K562 (cell line): ENCODE measurements around the gene PRKG2. TPM values are rescaled to one million over a fixed set of nuclear protein-coding genes. Genes with fewer than 3 reads are reported as not detected.

Experiments
- ATAC-seq: fragments of 200-7000 bp; cut with Tn5 transposase; 3 replicates; pipeline ENCODE4 v1.9.1; 2020; ENCODE audit warnings: moderate library complexity
- BruUV-seq: library from RNA; stranded (reverse); fragments of 400-500 nt; replicated peaks from 2 replicates; lab custom pipeline; 2021; lab: Mats Ljungman, UMichigan
- CTCF ChIA-PET: fragments of 300-600 bp; formaldehyde crosslinking; extraction: SDS; loops from one replicate; lab custom pipeline; 2021; ENCODE audit warnings: low intra/inter-chr PET ratio; lab: Yijun Ruan, JAX
- POLR2A ChIA-PET: fragments of 300-600, 350-650 bp; sonication (Branson Sonifier 250); formaldehyde crosslinking; extraction: SDS; loops from one replicate; lab custom pipeline; 2021; ENCODE audit warnings: antibody characterized with exemption, inconsistent platforms; lab: Yijun Ruan, JAX
- DNase-seq, 4 experiments: peaks; one replicate each; pipeline versions ENCODE4 v3.0.0 to v3.0.0-alpha.2; 2011 to 2018; ENCODE audit warnings: low spot score in 3 of 4, mixed read lengths in 3 of 4; ENCODE audit errors: extremely low read depth in 1 of 4
- FAIRE-seq: peaks from 2 replicates; lab custom pipeline; 2011; peaks lifted over from hg19 to GRCh38; lab: Jason Lieb, UNC
- H2AFZ ChIP-seq: 2 replicates; pipeline ENCODE4 v1.6.0; 2011; ENCODE audit warnings: low read depth, low read length, control low read depth, inconsistent platforms
- H3K27ac ChIP-seq: fragments of 200-600 bp; 3 replicates; pipeline ENCODE4 v1.8.0; 2011; ENCODE audit warnings: low read depth, mild to moderate bottlenecking, control low read depth, inconsistent platforms, low read length, moderate library complexity, mixed read lengths; ENCODE audit errors: extremely low read depth
- H3K27me3 ChIP-seq, 2 experiments: fragments of 300-600 bp in 1 of 2; 2 replicates in 1 of 2; 3 replicates in 1 of 2; pipeline versions ENCODE4 v1.6.0 to v1.8.0; 2011; ENCODE audit warnings: inconsistent platforms in 2 of 2, low read length in 2 of 2, mild to moderate bottlenecking in 1 of 2, mixed read lengths in 1 of 2, moderate library complexity in 1 of 2; ENCODE audit not compliant: control insufficient read depth in 2 of 2, insufficient read depth in 2 of 2
- H3K36me3 ChIP-seq: fragments of 300-600 bp; 3 replicates; pipeline ENCODE4 v1.8.0; 2011; ENCODE audit warnings: mild to moderate bottlenecking, low read length, inconsistent platforms; ENCODE audit not compliant: control insufficient read depth, insufficient read depth
- H3K4me1 ChIP-seq, 2 experiments: fragments of 200-600 bp in 1 of 2; replicated peaks in 1 of 2; 2 replicates in 1 of 2; 3 replicates in 1 of 2; pipeline versions ENCODE4 v1.5.1 to v1.8.0; 2011; ENCODE audit warnings: inconsistent platforms in 2 of 2, low read length in 2 of 2, mild to moderate bottlenecking in 1 of 2, mixed read lengths in 1 of 2, moderate library complexity in 1 of 2; ENCODE audit not compliant: control insufficient read depth in 2 of 2, insufficient read depth in 2 of 2
- H3K4me2 ChIP-seq: 2 replicates; pipeline ENCODE4 v1.6.1; 2011; ENCODE audit warnings: low read length, control low read depth, inconsistent platforms, mixed read lengths; ENCODE audit not compliant: insufficient read depth
- H3K4me3 ChIP-seq: fragments of 200-600 bp; sonication (generic), shearing (Covaris generic); 2 replicates; pipeline ENCODE4 v1.5.1; 2016; ENCODE audit warnings: control low read depth, inconsistent platforms
- H3K79me2 ChIP-seq: fragments of 200-600 bp; 3 replicates; pipeline ENCODE4 v1.8.0; 2011; ENCODE audit warnings: low read length, inconsistent platforms; ENCODE audit not compliant: control insufficient read depth, insufficient read depth
- H3K9ac ChIP-seq, 2 experiments: 2 replicates each; pipeline versions ENCODE4 v1.6.0 to v1.6.1; 2011; ENCODE audit warnings: low read depth in 2 of 2, low read length in 2 of 2, control low read depth in 1 of 2, inconsistent platforms in 1 of 2, mild to moderate bottlenecking in 1 of 2, mixed read lengths in 1 of 2; ENCODE audit not compliant: insufficient read depth in 1 of 2
- H3K9me1 ChIP-seq: one replicate; pipeline ENCODE4 v1.6.0; 2011; ENCODE audit warnings: inconsistent platforms, mild to moderate bottlenecking, low read length, moderate library complexity; ENCODE audit not compliant: control insufficient read depth, insufficient read depth
- H3K9me3 ChIP-seq: replicated peaks from 2 replicates; pipeline ENCODE4 v1.5.1; 2011; ENCODE audit warnings: low read depth, low read length, inconsistent platforms; ENCODE audit not compliant: control insufficient read depth, insufficient read depth
- H4K20me1 ChIP-seq: replicated peaks from 2 replicates; pipeline ENCODE4 v1.6.1; 2011; ENCODE audit warnings: low read length, inconsistent platforms, mixed read lengths; ENCODE audit not compliant: control insufficient read depth, insufficient read depth
- ADNP ChIP-seq: fragments of 200-800 bp; sonication (Bioruptor generic); IDR thresholded peaks from 2 replicates; pipeline ENCODE4 v1.6.1; 2016; ENCODE audit warnings: missing genetic modification characterization, missing compliant biosample characterization
- ETV1 ChIP-seq: fragments of 450-650 bp; conservative IDR thresholded peaks from 2 replicates; pipeline ENCODE4 v1.6.1; 2016; ENCODE audit warnings: missing genetic modification characterization, control low read depth, low read depth, missing compliant biosample characterization
- SAFB ChIP-seq: fragments of 200-400 bp; formaldehyde crosslinking; IDR thresholded peaks from 2 replicates; pipeline ENCODE4 v1.6.1; 2017; ENCODE audit warnings: low read depth, low read length, borderline replicate concordance
- SAFB2 ChIP-seq: fragments of 200-400 bp; formaldehyde crosslinking; IDR thresholded peaks from 2 replicates; pipeline ENCODE4 v1.6.1; 2018; ENCODE audit warnings: borderline replicate concordance, low read length, low read depth, moderate library complexity; ENCODE audit not compliant: severe bottlenecking
- SIN3A ChIP-seq, 2 experiments: fragments of 150-350 bp in 1 of 2; IDR thresholded peaks; 2 replicates each; pipeline ENCODE4 v1.6.1; 2011 to 2016; ENCODE audit warnings: borderline replicate concordance in 2 of 2, low read depth in 2 of 2, low read length in 2 of 2, mild to moderate bottlenecking in 2 of 2, moderate library complexity in 2 of 2; ENCODE audit not compliant: control insufficient read depth in 1 of 2
- TAF9B ChIP-seq: fragments of 450-650 bp; IDR thresholded peaks from 2 replicates; pipeline ENCODE4 v1.6.1; 2018; ENCODE audit warnings: mild to moderate bottlenecking; ENCODE audit not compliant: partially characterized antibody
- TCF7L2 ChIP-seq: fragments of 150-350 bp; IDR thresholded peaks from 2 replicates; pipeline ENCODE4 v1.6.1; 2016; ENCODE audit warnings: low read depth, mild to moderate bottlenecking, low read length, moderate library complexity
- ZC3H11A ChIP-seq: IDR thresholded peaks from 2 replicates; pipeline ENCODE4 v1.6.1; 2012; ENCODE audit warnings: low read depth, low read length, improper control_type of control experiment
- ZNF77 ChIP-seq: fragments of 250-450 bp; sonication (Bioruptor Pico); IDR thresholded peaks from 2 replicates; pipeline ENCODE4 v1.5.0; 2020
- WGBS: fragments of 100-300 bp; shearing (Covaris generic); methylation state at CpG from one replicate; pipeline ENCODE4 v1.1.6; 2016; ENCODE audit warnings: low coverage, mixed read lengths; ENCODE audit not compliant: insufficient coverage; ENCODE audit errors: missing lambda C conversion rate; 5-methylcytosine and 5-hydroxymethylcytosine counted together
- in situ Hi-C: fragments of 300-500 bp; cut with MboI; formaldehyde crosslinking; loops from 4 replicates; pipeline ENCODE4 v1.15.0; 2018; ENCODE audit warnings: inconsistent platforms, mixed read lengths
- intact Hi-C: fragments of 100-400 bp; cut with micrococcal nuclease; formaldehyde crosslinking; loops from 2 replicates; pipeline ENCODE4 v1.14.2; 2022
- polyA plus RNA-seq, 8 experiments: library from polyadenylated mRNA; depleted of rRNA in 4 of 8; stranded (reverse) in 5 of 8; unstranded in 3 of 8; fragments of >200 nt; fragmentation: Nextera tagmentation in 2 of 8; fragmentation: Illumina TruSeq in 1 of 8; extraction: Ambion mirVana in 2 of 8; extraction: Trizol in 1 of 8; gene quantifications; 2 replicates each; pipeline versions ENCODE4 v1.2.1 to v1.2.3, GENCODE V29; 2011 to 2014; ENCODE audit warnings: inconsistent platforms in 1 of 8, missing spikeins in 1 of 8
- total RNA-seq, 7 experiments: library from RNA; depleted of rRNA in 6 of 7; stranded (reverse); fragments of >200 nt in 6 of 7; fragmentation: Illumina TruSeq in 2 of 7; extraction: Trizol in 2 of 7; gene quantifications; 2 replicates each; pipeline versions ENCODE4 v1.2.1 to v1.2.3, GENCODE V29; 2011 to 2021; ENCODE audit warnings: low replicate concordance in 1 of 7
- TF ChIP-seq, protein P1 (sequence below): fragments of 250-450 bp; sonication (Bioruptor Pico); IDR thresholded peaks from 2 replicates; pipeline ENCODE4 v1.4.0; 2020; ENCODE audit warnings: borderline replicate concordance
- TF ChIP-seq, protein P2 (sequence below): IDR thresholded peaks from 2 replicates; pipeline ENCODE4 v1.6.1; 2011; ENCODE audit warnings: borderline replicate concordance, low read depth, mild to moderate bottlenecking, moderate library complexity, low read length; ENCODE audit not compliant: insufficient read depth, poor library complexity, severe bottlenecking
- TF ChIP-seq, protein P3 (sequence below), 3 experiments: fragments of 200-800 bp in 1 of 3; fragments of 250-450 bp in 1 of 3; fragments of 450-650 bp in 1 of 3; sonication (Bioruptor Pico) in 1 of 3; sonication (Bioruptor generic) in 1 of 3; formaldehyde crosslinking in 1 of 3; IDR thresholded peaks; 2 replicates each; pipeline versions ENCODE4 v1.6.1 to v1.8.0; 2016 to 2022; ENCODE audit warnings: mild to moderate bottlenecking in 2 of 3, missing genetic modification characterization in 2 of 3, missing compliant biosample characterization in 1 of 3, moderate library complexity in 1 of 3
- TF ChIP-seq, protein P4 (sequence below): fragments of 450-650 bp; formaldehyde crosslinking; conservative IDR thresholded peaks from 2 replicates; pipeline ENCODE4 v1.4.0; 2022; ENCODE audit warnings: mild to moderate bottlenecking, missing genetic modification characterization

The PRKG2 gene
- total and polyA plus RNA-seq, 9 of the 15 experiments (the other 6 are each of a cell fraction or from before 2014, with no cell fraction given), result 0.01 to 0.68 (median 0.34) TPM

DNA sequence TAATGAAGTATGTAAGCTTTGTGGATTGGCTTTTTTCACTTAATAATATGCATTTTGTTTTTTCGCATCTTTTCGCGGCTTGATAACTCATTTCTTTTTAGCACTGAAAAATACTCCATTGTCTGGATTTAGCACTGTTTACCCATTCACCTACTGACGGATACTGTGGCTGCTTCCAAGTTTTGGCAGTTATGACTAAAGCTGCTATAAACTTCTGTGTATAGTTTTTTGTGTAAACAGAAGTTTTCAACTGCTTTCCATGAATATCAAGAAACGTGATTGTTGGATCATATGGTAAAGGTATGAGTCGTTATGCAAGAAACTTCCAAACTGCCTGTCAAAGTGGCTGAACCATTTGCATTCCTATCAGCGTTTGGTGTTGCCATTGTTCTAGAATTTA lies 96.9 kb downstream of the PRKG2 start:
- H3K27me3 ChIP-seq, result no peaks in the 10 kb centered on the region
- no peak for DNase-seq
- H3K9me1 ChIP-seq, result no peaks in the 10 kb centered on the region
- no peak overlapping the region for H3K9ac ChIP-seq
- no peaks in the 10 kb centered on the region for H3K9me3 ChIP-seq
- no peak for FAIRE-seq
- no peaks in the 10 kb centered on the region for H3K79me2 ChIP-seq
- no peak for ATAC-seq
- 1% methylated on average over 7 of the region's 7 CpGs for WGBS
- intact Hi-C loops (no loop called here), in situ Hi-C loops (no loop called here)
- POLR2A ChIA-PET, result no interaction called here
- H2AFZ ChIP-seq, result no peak overlapping the region
- H3K4me3 ChIP-seq, result no peak overlapping the region
- H3K27ac ChIP-seq, result no peak overlapping the region
- H3K4me1 ChIP-seq, result no peaks in the 10 kb centered on the region
- BruUV-seq, result no TSS peak
- CTCF ChIA-PET, result no interaction called here
- H4K20me1 ChIP-seq, result no peaks in the 10 kb centered on the region
- H3K36me3 ChIP-seq, result no peaks in the 10 kb centered on the region
- H3K4me2 ChIP-seq, result no peak overlapping the region
- no peak for TF ChIP-seq ZC3H11A
- TF ChIP-seq, protein P1, sequence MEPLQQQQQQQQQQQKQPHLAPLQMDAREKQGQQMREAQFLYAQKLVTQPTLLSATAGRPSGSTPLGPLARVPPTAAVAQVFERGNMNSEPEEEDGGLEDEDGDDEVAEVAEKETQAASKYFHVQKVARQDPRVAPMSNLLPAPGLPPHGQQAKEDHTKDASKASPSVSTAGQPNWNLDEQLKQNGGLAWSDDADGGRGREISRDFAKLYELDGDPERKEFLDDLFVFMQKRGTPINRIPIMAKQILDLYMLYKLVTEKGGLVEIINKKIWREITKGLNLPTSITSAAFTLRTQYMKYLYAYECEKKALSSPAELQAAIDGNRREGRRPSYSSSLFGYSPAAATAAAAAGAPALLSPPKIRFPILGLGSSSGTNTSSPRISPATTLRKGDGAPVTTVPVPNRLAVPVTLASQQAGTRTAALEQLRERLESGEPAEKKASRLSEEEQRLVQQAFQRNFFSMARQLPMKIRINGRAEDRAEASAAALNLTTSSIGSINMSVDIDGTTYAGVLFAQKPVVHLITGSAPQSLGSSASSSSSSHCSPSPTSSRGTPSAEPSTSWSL (CRISPR knock-in tag), result no peak
- TF ChIP-seq SAFB2, result no peak
- TF ChIP-seq TCF7L2, result no peak
- TF ChIP-seq, protein P2, sequence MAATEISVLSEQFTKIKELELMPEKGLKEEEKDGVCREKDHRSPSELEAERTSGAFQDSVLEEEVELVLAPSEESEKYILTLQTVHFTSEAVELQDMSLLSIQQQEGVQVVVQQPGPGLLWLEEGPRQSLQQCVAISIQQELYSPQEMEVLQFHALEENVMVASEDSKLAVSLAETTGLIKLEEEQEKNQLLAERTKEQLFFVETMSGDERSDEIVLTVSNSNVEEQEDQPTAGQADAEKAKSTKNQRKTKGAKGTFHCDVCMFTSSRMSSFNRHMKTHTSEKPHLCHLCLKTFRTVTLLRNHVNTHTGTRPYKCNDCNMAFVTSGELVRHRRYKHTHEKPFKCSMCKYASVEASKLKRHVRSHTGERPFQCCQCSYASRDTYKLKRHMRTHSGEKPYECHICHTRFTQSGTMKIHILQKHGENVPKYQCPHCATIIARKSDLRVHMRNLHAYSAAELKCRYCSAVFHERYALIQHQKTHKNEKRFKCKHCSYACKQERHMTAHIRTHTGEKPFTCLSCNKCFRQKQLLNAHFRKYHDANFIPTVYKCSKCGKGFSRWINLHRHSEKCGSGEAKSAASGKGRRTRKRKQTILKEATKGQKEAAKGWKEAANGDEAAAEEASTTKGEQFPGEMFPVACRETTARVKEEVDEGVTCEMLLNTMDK, result no peak
- no peak for TF ChIP-seq SAFB
- TF ChIP-seq SIN3A (IDR thresholded peaks at IDR 0.05; ENCODE audit: borderline replicate concordance in 2 of 2, control insufficient read depth in 1 of 2, low read depth in 2 of 2, low read length in 2 of 2), result no peak
- TF ChIP-seq ADNP, result no peak
- TF ChIP-seq, protein P3, sequence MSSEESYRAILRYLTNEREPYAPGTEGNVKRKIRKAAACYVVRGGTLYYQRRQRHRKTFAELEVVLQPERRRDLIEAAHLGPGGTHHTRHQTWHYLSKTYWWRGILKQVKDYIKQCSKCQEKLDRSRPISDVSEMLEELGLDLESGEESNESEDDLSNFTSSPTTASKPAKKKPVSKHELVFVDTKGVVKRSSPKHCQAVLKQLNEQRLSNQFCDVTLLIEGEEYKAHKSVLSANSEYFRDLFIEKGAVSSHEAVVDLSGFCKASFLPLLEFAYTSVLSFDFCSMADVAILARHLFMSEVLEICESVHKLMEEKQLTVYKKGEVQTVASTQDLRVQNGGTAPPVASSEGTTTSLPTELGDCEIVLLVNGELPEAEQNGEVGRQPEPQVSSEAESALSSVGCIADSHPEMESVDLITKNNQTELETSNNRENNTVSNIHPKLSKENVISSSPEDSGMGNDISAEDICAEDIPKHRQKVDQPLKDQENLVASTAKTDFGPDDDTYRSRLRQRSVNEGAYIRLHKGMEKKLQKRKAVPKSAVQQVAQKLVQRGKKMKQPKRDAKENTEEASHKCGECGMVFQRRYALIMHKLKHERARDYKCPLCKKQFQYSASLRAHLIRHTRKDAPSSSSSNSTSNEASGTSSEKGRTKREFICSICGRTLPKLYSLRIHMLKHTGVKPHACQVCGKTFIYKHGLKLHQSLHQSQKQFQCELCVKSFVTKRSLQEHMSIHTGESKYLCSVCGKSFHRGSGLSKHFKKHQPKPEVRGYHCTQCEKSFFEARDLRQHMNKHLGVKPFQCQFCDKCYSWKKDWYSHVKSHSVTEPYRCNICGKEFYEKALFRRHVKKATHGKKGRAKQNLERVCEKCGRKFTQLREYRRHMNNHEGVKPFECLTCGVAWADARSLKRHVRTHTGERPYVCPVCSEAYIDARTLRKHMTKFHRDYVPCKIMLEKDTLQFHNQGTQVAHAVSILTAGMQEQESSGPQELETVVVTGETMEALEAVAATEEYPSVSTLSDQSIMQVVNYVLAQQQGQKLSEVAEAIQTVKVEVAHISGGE (CRISPR knock-in tag; IDR thresholded peaks at IDR 0.05), result no peak
- no peak for TF ChIP-seq TAF9B
- TF ChIP-seq ZNF77, result no peak
- TF ChIP-seq, protein P4, sequence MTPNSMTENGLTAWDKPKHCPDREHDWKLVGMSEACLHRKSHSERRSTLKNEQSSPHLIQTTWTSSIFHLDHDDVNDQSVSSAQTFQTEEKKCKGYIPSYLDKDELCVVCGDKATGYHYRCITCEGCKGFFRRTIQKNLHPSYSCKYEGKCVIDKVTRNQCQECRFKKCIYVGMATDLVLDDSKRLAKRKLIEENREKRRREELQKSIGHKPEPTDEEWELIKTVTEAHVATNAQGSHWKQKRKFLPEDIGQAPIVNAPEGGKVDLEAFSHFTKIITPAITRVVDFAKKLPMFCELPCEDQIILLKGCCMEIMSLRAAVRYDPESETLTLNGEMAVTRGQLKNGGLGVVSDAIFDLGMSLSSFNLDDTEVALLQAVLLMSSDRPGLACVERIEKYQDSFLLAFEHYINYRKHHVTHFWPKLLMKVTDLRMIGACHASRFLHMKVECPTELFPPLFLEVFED, result no peak
- no peak for TF ChIP-seq ETV1
